ENCODE measurements around the gene RPL38.

The RPL38 gene

DNA sequence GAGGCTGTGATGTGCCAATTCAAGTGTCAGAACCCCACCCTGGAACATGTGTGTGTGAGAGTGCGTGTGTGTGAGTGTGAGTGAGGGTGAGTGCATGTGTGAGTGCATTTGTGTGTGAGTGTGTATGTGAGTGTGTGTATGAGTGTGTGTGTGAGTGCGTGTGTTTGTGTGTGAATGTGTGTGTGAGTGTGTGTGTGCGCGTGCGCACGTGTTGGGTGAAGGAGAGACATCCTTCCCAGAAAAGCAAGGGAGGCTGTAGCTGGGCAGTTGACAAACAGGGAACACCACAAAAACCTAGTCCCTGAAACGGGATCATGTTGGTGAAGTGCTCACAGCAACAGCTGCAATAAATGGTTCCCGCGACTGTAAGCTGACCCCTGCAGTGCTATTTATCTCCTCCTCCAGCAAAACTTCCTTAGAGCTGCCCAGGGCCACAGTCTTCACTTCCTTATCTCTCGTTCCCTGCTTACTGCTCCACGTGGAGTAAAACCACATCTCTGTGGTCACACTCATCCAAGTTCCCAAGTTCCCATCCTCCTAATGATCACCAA, 40.1 kb upstream of the RPL38 start (continued):
- TF ChIP-seq ZNF623 (tag by site-specific recombination; IDR thresholded peaks at IDR 0.05), result no peak
- TF ChIP-seq, protein P1, sequence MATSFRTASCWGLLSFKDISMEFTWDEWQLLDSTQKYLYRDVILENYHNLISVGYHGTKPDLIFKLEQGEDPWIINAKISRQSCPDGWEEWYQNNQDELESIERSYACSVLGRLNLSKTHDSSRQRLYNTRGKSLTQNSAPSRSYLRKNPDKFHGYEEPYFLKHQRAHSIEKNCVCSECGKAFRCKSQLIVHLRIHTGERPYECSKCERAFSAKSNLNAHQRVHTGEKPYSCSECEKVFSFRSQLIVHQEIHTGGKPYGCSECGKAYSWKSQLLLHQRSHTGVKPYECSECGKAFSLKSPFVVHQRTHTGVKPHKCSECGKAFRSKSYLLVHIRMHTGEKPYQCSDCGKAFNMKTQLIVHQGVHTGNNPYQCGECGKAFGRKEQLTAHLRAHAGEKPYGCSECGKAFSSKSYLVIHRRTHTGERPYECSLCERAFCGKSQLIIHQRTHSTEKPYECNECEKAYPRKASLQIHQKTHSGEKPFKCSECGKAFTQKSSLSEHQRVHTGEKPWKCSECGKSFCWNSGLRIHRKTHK (tag by site-specific recombination; IDR thresholded peaks at IDR 0.05), result no peak
- no peak for TF ChIP-seq SCRT1 (tag by site-specific recombination; IDR thresholded peaks at IDR 0.05; ENCODE audit: borderline replicate concordance)
- TF ChIP-seq ZNF426 (tag by site-specific recombination; IDR thresholded peaks at IDR 0.05), result no peak
- TF ChIP-seq TRIM28 (IDR thresholded peaks at IDR 0.05; ENCODE audit: borderline replicate concordance, low read length), result peak; percentile 72; the same call in 1 of the 2 replicates
- no peak for TF ChIP-seq MZF1 (tag by site-specific recombination; IDR thresholded peaks at IDR 0.05; ENCODE audit: borderline replicate concordance)
- no peak for TF ChIP-seq ZNF561 (tag by site-specific recombination; IDR thresholded peaks at IDR 0.05; ENCODE audit: borderline replicate concordance)
- TF ChIP-seq KLF10 (tag by site-specific recombination; IDR thresholded peaks at IDR 0.05), result no peak
- 0 out of 2 replicates have a peak, but pooled peaks have one; percentile 36 for TF ChIP-seq ZNF785 (tag by site-specific recombination; IDR thresholded peaks at IDR 0.05)
- TF ChIP-seq PATZ1 (tag by site-specific recombination; IDR thresholded peaks at IDR 0.05), result no peak
- no peak for TF ChIP-seq HOXD13 (CRISPR knock-in tag; IDR thresholded peaks at IDR 0.05; ENCODE audit: borderline replicate concordance)
- peak; percentile 65; the same call in 1 of the 2 replicates for TF ChIP-seq ZNF571 (tag by site-specific recombination; IDR thresholded peaks at IDR 0.05)
- TF ChIP-seq ZIC2 (tag by site-specific recombination; IDR thresholded peaks at IDR 0.05), result peak; percentile 92
- TF ChIP-seq ZNF701 (tag by site-specific recombination; IDR thresholded peaks at IDR 0.05), result no peak
- TF ChIP-seq ZNF544 (tag by site-specific recombination; IDR thresholded peaks at IDR 0.05), result no peak
- TF ChIP-seq, protein P2, sequence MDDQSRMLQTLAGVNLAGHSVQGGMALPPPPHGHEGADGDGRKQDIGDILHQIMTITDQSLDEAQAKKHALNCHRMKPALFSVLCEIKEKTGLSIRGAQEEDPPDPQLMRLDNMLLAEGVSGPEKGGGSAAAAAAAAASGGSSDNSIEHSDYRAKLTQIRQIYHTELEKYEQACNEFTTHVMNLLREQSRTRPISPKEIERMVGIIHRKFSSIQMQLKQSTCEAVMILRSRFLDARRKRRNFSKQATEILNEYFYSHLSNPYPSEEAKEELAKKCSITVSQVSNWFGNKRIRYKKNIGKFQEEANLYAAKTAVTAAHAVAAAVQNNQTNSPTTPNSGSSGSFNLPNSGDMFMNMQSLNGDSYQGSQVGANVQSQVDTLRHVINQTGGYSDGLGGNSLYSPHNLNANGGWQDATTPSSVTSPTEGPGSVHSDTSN (CRISPR knock-in tag; IDR thresholded peaks at IDR 0.05), result no peak
- no peak for TF ChIP-seq ZNF169 (tag by site-specific recombination; IDR thresholded peaks at IDR 0.05)
- TF ChIP-seq ZNF248 (tag by site-specific recombination; IDR thresholded peaks at IDR 0.05), result no peak
- TF ChIP-seq ZNF10 (tag by site-specific recombination; IDR thresholded peaks at IDR 0.05), result no peak
- peak; percentile 47; the same call in 1 of the 2 replicates for TF ChIP-seq ZNF398 (tag by site-specific recombination; IDR thresholded peaks at IDR 0.05)
- TF ChIP-seq REPIN1 (tag by site-specific recombination; IDR thresholded peaks at IDR 0.05; ENCODE audit: low read depth), result no peak
- no peak for TF ChIP-seq ZNF280D (tag by site-specific recombination; IDR thresholded peaks at IDR 0.05)
- TF ChIP-seq YY2 (tag by site-specific recombination; IDR thresholded peaks at IDR 0.05), result no peak
- no peak for TF ChIP-seq ZNF585B (tag by site-specific recombination; IDR thresholded peaks at IDR 0.05)
- TF ChIP-seq ZNF174 (tag by site-specific recombination; IDR thresholded peaks at IDR 0.05), result no peak
- TF ChIP-seq SCRT2 (tag by site-specific recombination; IDR thresholded peaks at IDR 0.05), result 0 out of 2 replicates have a peak, but pooled peaks have one; percentile 11
- no peak for TF ChIP-seq ZNF132 (tag by site-specific recombination; IDR thresholded peaks at IDR 0.05; ENCODE audit: borderline replicate concordance)
- TF ChIP-seq ZFP37 (tag by site-specific recombination; IDR thresholded peaks at IDR 0.05), result no peak
- TF ChIP-seq ZNF324 (tag by site-specific recombination; IDR thresholded peaks at IDR 0.05), result no peak
- TF ChIP-seq OSR2 (tag by site-specific recombination; IDR thresholded peaks at IDR 0.05), result no peak
- TF ChIP-seq ZNF211 (tag by site-specific recombination; IDR thresholded peaks at IDR 0.05; ENCODE audit: low read depth), result no peak

Measured in HEK293 (cell line).